ENCODE measurements around the gene UBE3D.

Gene UBE3D

DNA sequence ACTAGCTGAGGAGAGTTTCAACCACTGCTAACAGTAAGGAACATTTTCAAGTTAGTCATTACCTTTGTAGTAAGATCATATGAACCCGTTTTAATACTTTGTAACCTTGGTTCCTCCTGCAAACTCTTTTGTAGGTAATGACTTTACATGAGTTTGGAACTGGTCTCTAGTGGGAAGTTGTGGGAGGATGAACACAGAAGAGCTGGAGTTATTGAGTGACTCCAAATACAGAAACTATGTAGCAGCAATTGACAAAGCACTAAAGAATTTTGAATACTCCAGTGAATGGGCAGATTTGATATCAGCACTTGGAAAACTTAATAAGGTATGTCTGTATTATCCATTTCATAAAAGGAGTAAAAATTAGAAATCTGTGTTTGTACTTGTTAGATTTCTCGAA, 31.1 kb upstream of the UBE3D start:
- Histone ChIP-seq H3K79me2 (ENCODE audit: control insufficient read depth, low read length) (peaks cover 38% of the 10 kb centered on the region), H3K4me2 (ENCODE audit: low read length) (no peak overlapping the region), H3K9me3 (ENCODE audit: control insufficient read depth, insufficient read depth, low read length) (no peaks in the 10 kb centered on the region)

DNA sequence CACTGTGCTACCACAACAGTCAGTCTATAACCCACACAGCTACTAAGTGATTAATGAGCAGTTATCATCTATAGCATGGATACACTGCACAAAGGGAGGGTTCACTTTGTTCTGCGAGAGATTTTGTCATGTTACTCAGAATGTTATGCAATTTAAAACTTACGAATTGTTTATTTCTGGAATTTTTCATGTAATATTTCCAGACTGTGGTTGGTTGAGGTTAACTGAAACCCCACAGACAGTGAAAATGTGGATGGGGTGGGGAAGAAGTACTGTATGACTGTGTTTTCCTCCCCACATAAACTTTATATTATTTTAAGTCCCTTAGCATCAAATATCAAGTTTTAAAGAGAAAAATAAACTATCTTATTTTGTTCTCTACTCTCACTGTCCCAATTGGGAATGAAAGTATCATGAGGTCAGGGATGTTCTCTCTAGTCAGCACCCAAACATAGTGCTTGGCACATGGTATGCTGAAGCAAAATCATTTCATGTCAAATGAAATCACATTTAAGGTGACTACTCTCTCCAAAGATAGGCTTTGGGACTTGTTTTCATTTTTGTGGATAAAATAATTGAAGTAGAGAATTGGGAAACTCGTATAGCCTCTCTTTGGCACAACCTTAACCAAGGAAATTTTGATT, 27.2 kb upstream of the UBE3D start:
- no peaks in the 10 kb centered on the region for H3K9me3 ChIP-seq (ENCODE audit: control insufficient read depth, insufficient read depth, low read length)
- no peak for TF ChIP-seq EZH2phosphoT487 (IDR thresholded peaks at IDR 0.05; ENCODE audit: borderline replicate concordance, low read length)
- TF ChIP-seq, protein P1, sequence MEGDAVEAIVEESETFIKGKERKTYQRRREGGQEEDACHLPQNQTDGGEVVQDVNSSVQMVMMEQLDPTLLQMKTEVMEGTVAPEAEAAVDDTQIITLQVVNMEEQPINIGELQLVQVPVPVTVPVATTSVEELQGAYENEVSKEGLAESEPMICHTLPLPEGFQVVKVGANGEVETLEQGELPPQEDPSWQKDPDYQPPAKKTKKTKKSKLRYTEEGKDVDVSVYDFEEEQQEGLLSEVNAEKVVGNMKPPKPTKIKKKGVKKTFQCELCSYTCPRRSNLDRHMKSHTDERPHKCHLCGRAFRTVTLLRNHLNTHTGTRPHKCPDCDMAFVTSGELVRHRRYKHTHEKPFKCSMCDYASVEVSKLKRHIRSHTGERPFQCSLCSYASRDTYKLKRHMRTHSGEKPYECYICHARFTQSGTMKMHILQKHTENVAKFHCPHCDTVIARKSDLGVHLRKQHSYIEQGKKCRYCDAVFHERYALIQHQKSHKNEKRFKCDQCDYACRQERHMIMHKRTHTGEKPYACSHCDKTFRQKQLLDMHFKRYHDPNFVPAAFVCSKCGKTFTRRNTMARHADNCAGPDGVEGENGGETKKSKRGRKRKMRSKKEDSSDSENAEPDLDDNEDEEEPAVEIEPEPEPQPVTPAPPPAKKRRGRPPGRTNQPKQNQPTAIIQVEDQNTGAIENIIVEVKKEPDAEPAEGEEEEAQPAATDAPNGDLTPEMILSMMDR (IDR thresholded peaks at IDR 0.05; ENCODE audit: low read depth, low read length, poor library complexity, severe bottlenecking) = no peak
- peaks cover 50% of the 10 kb centered on the region for H3K79me2 ChIP-seq (ENCODE audit: control insufficient read depth, low read length)
- no peaks in the 10 kb centered on the region for H4K20me1 ChIP-seq (ENCODE audit: control insufficient read depth, insufficient read depth, low read depth, low read length)
- peaks cover 5% of the 10 kb centered on the region for H3K36me3 ChIP-seq (ENCODE audit: control insufficient read depth, low read length)
- no peaks in the 10 kb centered on the region for H3F3A ChIP-seq (ENCODE audit: control insufficient read depth, insufficient read depth)
- no peak overlapping the region for H3K27ac ChIP-seq (ENCODE audit: low read depth, low read length)
- H3K4me1 ChIP-seq (ENCODE audit: control insufficient read depth, low read length) = no peaks in the 10 kb centered on the region
- no peaks in the 10 kb centered on the region for H3K27me3 ChIP-seq (ENCODE audit: control insufficient read depth, low read length)
- no peak overlapping the region for H3K4me2 ChIP-seq (ENCODE audit: low read length)
- no peaks in the 10 kb centered on the region for H3K9me2 ChIP-seq (replicated peaks; ENCODE audit: control insufficient read depth, low read length)
- no peak overlapping the region for H3K4me3 ChIP-seq (ENCODE audit: low read length)

More for the DNA sequence above, 31.1 kb upstream of the UBE3D start:
- no peaks in the 10 kb centered on the region for H3K27me3 ChIP-seq (ENCODE audit: control insufficient read depth, low read length)
- no peak overlapping the region for H3K27ac ChIP-seq (ENCODE audit: low read depth, low read length)
- no peak for TF ChIP-seq EZH2phosphoT487 (IDR thresholded peaks at IDR 0.05; ENCODE audit: borderline replicate concordance, low read length)
- TF ChIP-seq, protein P1 (IDR thresholded peaks at IDR 0.05; ENCODE audit: low read depth, low read length, poor library complexity, severe bottlenecking) = no peak
- no peaks in the 10 kb centered on the region for H3K9me2 ChIP-seq (replicated peaks; ENCODE audit: control insufficient read depth, low read length)
- no peaks in the 10 kb centered on the region for H3K4me1 ChIP-seq (ENCODE audit: control insufficient read depth, low read length)
- H3K36me3 ChIP-seq (ENCODE audit: control insufficient read depth, low read length) = peaks cover 20% of the 10 kb centered on the region
- no peaks in the 10 kb centered on the region for H4K20me1 ChIP-seq (ENCODE audit: control insufficient read depth, insufficient read depth, low read depth, low read length)
- H3F3A ChIP-seq (ENCODE audit: control insufficient read depth, insufficient read depth) = no peaks in the 10 kb centered on the region
- H3K4me3 ChIP-seq (ENCODE audit: low read length) = no peak overlapping the region

DNA sequence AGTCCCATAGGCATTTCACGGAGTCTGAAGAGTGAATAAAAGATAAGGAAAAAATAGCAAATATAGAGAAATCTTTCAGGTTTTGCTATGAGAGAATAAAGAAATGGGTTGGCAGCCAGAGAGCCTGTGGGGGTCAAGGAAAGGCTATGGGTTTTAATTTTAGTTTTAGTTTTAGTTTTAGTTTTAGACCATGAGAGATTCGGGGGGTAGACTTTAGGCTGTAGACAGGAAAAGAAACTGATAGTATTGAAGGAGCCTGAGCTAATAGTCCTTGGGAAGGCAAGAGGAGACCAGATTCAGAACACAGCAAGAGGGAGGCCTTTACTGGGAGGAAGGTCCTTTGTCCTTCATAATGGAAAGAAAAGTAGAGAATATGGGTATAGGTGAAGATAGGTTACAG, 21.1 kb upstream of the UBE3D start:
- peaks cover 30% of the 10 kb centered on the region for H3K79me2 ChIP-seq (ENCODE audit: control insufficient read depth, low read length)
- H3K4me1 ChIP-seq (ENCODE audit: control insufficient read depth, low read length) = no peaks in the 10 kb centered on the region
- H3K27me3 ChIP-seq (ENCODE audit: control insufficient read depth, low read length) = no peaks in the 10 kb centered on the region
- no peaks in the 10 kb centered on the region for H3K9me3 ChIP-seq (ENCODE audit: control insufficient read depth, insufficient read depth, low read length)
- H3K4me2 ChIP-seq (ENCODE audit: low read length) = no peak overlapping the region
- H4K20me1 ChIP-seq (ENCODE audit: control insufficient read depth, insufficient read depth, low read depth, low read length) = no peaks in the 10 kb centered on the region
- H3K36me3 ChIP-seq (ENCODE audit: control insufficient read depth, low read length) = no peaks in the 10 kb centered on the region; the same call in 1 of the 2 replicates
- H3K9me2 ChIP-seq (replicated peaks; ENCODE audit: control insufficient read depth, low read length) = no peaks in the 10 kb centered on the region
- no peak overlapping the region for H3K4me3 ChIP-seq (ENCODE audit: low read length)
- no peak overlapping the region for H3K27ac ChIP-seq (ENCODE audit: low read depth, low read length)
- H3F3A ChIP-seq (ENCODE audit: control insufficient read depth, insufficient read depth) = no peaks in the 10 kb centered on the region
- TF ChIP-seq EZH2phosphoT487 (IDR thresholded peaks at IDR 0.05; ENCODE audit: borderline replicate concordance, low read length) = no peak
- TF ChIP-seq, protein P1 (IDR thresholded peaks at IDR 0.05; ENCODE audit: low read depth, low read length, poor library complexity, severe bottlenecking) = no peak
